Skeletal muscle satellite cell (primary cell): ENCODE data around the gene MMP24.

Source experiments
- H3K27me3 ChIP-seq: 2 replicates; pipeline ENCODE4 v1.7.0; 2013; ENCODE audit warnings: low read length; ENCODE audit not compliant: control insufficient read depth, insufficient read depth
- H3K36me3 ChIP-seq: 2 replicates; pipeline ENCODE4 v1.7.0; 2013; ENCODE audit warnings: mild to moderate bottlenecking, control low read depth, low read length; ENCODE audit not compliant: insufficient read depth
- H3K4me1 ChIP-seq: 2 replicates; pipeline ENCODE4 v1.7.0; 2013; ENCODE audit warnings: low read length; ENCODE audit not compliant: control insufficient read depth, insufficient read depth
- H3K4me2 ChIP-seq: 2 replicates; pipeline ENCODE4 v1.7.0; 2013; ENCODE audit warnings: mild to moderate bottlenecking, low read length
- H3K4me3 ChIP-seq: 2 replicates; pipeline ENCODE4 v1.7.0; 2013; ENCODE audit warnings: low read length
- H3K9ac ChIP-seq: 2 replicates; pipeline ENCODE4 v1.7.0; 2013; ENCODE audit warnings: mild to moderate bottlenecking, low read depth, low read length, moderate library complexity
- H3K9me3 ChIP-seq: replicated peaks from 2 replicates; pipeline ENCODE4 v1.7.0; 2013; ENCODE audit warnings: mild to moderate bottlenecking, control low read depth, low read length

Gene MMP24

DNA sequence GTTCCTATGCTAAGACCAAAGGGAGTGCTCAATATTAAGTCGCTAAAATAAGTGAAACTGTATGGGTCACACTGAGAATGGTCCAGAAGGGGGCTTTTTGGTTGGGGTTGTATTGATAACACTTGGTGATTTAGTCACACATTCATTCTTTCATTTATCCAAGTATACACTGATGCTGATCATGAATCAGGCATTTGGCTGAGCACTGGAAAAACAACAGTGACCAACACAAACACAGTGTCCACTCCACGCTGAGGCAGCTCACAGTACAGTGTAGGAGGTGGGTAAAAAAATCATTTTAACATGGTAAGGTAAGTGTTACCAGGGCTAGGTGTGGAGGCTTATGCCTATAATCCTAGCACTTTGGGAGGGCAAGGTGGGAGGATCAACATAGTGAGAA is 74.9 kb downstream of the MMP24 start:
- Histone ChIP-seq H3K27me3 (no peaks in the 10 kb centered on the region), H3K4me1 (peaks cover 63% of the 10 kb centered on the region)

DNA sequence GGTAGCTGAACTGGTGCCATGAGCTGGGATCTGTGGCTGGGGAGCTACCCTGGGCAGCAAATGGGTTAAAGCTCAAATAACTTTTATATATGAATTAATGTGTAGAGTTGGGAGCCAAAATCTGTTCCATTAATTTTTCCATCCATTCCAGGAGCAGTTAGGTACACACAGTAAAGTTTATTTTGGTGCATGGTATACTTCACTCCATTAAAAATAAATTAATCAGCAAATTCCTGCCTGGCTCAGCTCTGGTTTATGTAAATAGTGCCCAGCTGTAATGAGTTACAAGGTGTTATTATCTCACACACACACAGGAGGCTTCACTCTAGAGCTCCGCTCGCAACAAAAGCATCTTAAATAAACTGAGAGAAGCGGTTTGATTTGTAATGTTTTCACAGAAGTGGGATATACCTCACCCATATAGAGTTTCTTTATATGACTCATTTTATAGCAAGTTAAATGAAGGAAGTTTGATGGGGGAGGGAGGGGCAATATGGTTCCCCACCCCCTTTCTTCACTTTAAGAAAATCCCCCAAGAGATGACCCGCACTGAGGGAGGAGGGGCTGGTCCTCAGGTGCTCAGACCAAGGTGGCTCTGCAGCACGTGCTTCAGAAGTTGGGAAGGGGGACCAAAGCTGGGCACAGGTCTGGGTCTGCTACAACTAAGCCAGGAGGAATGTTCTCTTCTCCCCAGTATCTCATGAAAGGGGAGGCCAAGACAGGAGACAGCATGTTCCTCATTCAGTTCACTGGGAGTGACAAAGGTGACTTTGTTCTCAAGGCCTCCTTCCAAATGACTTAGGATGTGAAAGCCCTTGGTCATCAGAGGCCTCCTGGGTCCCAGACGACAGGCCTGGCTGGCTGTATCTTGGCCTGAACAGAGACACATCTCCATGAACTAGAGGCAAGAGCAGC is 76.2 kb downstream of the MMP24 start:
- Histone ChIP-seq H3K4me3 (peak overlapping the region; percentile 17), H3K27me3 (no peaks in the 10 kb centered on the region), H3K9ac (peak overlapping the region; percentile 72), H3K9me3 (no peaks in the 10 kb centered on the region), H3K4me1 (peaks cover 66% of the 10 kb centered on the region), H3K4me2 (peak overlapping the region; percentile 56), H3K36me3 (no peaks in the 10 kb centered on the region)

More for the DNA sequence above, 74.9 kb downstream of the MMP24 start:
- H3K9ac ChIP-seq: peak overlapping the region; percentile 50
- H3K36me3 ChIP-seq: no peaks in the 10 kb centered on the region
- H3K4me3 ChIP-seq: peak overlapping the region; percentile 17
- peak overlapping the region; percentile 56 for H3K4me2 ChIP-seq
- H3K9me3 ChIP-seq: no peaks in the 10 kb centered on the region

DNA sequence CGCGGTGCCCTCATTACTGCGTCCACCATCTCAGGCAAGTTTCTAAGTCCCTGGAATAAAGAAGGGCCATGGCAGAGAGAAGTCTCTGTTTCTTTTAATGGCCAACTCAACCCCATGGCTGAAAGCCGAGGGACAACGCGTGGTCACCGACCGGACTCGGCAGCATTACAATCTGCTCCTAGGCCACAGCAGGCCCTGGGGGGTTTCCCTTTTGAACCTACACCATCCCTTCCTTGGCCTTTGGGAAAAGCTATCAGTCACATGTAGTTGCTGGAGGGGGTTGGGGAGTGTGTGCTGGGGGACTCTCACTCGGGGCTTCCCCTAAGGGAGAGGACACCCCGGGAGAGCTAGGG is 76.9 kb downstream of the MMP24 start:
- Histone ChIP-seq H3K4me2 (peak overlapping the region; percentile 42), H3K4me3 (no peak overlapping the region), H3K9me3 (no peaks in the 10 kb centered on the region), H3K4me1 (peaks cover 72% of the 10 kb centered on the region), H3K9ac (peak overlapping the region; percentile 72), H3K27me3 (no peaks in the 10 kb centered on the region), H3K36me3 (no peaks in the 10 kb centered on the region)

DNA sequence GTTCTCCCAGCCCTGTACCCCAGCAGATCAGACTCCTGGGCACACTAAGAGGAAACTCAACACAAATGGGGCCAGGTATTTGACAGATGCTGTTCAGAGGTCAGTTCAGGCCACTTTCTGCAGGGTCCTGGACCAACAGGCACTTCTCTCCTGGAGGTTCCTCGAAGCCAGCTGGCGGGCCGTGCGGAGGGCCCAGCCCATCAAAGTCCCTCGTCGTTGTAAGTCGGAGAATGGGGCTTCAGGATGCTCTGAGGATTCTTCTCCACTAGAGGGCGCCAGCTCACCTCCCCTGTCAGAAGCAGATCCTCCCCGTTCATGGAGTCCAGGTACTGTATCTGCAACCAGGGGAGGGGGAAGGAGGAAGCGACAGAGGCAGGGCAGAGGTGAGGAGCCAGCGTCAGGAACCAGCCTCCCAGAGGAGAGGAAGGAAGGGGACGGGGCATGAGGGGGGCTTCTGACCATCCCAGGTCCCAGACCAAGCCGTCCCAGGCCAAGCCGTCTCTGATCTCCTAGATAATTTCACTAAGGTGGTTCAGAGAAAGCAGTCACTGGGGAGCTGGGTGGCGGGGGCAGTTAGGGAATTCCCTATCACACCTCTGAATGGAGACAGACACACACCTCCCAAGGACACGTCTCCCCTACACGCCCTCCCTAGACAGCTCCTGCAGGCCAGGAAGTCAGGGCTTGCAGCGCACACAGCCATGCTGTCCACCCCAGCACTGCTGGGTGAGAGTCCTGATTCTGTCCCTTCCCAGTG is 77.4 kb downstream of the MMP24 start:
- H3K27me3 ChIP-seq: no peaks in the 10 kb centered on the region
- H3K36me3 ChIP-seq: no peaks in the 10 kb centered on the region
- H3K4me2 ChIP-seq: peak overlapping the region; percentile 42
- H3K4me3 ChIP-seq: no peak overlapping the region
- no peaks in the 10 kb centered on the region for H3K9me3 ChIP-seq
- H3K9ac ChIP-seq: peak overlapping the region; percentile 81
- H3K4me1 ChIP-seq: peaks cover 77% of the 10 kb centered on the region

DNA sequence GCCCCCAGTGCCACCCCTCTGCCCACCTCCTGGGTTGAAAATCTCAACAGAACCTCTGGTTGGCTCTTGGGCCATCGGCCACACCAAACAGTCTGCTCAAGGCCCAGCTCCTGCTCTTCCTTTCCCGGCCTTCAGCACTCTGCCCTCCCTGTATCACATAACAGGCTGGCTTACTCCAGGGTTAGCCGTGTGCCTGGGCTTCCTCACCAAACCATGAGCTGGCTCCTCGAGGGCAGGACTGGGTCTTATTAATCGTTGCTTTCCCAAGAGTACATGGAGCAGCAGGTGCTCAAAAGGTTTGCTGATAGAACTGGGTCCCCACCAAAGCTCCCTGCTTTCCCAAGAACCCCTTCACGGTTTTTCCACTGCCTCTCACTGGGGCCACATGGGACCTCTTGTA is 78.5 kb downstream of the MMP24 start:
- Histone ChIP-seq H3K4me1 (peaks cover 88% of the 10 kb centered on the region), H3K4me3 (no peak overlapping the region), H3K36me3 (no peaks in the 10 kb centered on the region), H3K27me3 (no peaks in the 10 kb centered on the region), H3K4me2 (peak overlapping the region; percentile 29), H3K9ac (peak overlapping the region; percentile 81), H3K9me3 (no peaks in the 10 kb centered on the region)

DNA sequence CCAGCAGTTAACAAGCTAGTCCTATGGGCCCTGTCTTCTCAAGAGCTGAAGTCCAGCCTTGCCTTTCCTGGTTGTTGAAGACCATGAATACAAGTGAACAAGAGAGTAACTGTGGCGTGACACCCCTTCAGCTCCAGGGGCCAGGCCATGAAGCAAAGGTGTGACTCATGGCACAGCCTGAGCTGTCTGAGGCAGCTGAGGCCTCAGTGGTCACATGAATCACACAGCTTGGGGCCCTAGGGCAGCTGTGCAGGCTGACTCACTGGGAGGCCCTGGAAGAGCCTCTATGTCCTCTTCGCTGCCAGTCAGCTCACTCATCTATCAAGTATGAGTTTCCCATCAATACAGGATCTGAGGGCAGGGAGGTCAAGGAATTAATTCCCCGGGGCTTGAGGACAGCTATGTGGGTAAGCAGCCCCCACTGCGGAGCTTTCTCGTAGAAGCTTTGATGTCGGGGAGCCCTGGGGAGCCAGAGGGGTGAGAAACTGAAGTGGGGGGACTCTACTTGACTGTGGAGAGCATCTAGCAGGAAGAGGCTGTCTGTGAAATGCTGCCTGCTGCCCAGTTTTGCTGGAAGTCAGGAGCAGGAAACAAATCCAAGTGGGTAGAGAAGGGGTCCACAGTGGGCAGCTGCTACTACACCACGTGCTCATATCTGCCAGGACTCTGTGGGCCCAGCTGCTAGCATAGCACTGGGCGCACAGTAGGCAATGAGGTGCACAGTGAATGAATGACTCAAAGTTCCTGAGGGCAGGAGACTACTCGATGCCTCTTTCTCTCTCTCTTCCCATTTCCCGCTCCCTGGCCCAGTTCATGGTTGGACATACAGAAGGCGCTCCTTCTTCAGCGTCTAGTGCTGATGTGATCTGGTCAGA is 79.4 kb downstream of the MMP24 start:
- peak overlapping the region; percentile 59 for H3K4me2 ChIP-seq
- peak overlapping the region; percentile 37 for H3K4me3 ChIP-seq
- no peaks in the 10 kb centered on the region for H3K36me3 ChIP-seq
- H3K4me1 ChIP-seq: peaks cover 90% of the 10 kb centered on the region
- peak overlapping the region; percentile 81 for H3K9ac ChIP-seq
- no peaks in the 10 kb centered on the region for H3K27me3 ChIP-seq
- H3K9me3 ChIP-seq: no peaks in the 10 kb centered on the region

DNA sequence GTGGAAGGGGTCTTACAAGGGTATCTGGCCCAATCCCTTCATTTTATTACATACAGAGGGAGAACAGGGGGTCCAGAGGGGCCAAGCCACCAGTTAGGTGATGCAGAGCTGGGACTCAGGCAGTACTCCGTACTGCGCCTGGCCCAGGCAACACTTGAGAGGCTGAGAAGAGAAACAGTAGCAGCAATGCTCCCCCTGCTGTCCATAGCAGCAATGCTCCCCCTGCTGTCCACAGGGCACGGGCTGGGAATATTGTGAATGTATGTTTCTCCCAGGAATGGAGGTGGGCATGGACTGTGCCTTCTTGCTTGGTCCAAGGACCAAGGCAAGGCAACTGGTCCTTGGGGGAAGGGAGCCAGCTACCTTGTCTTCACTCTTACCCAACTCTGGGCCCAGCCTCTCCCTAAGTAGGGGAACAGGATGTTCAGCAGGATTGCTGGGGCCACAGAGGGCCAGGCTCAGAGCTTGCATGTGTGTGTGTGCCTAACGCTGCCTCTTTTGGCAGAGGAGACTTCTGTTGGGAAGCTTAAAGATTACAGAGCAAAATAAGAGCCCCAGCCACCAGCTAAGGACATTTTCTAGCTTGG is 80.5 kb downstream of the MMP24 start:
- peaks cover 91% of the 10 kb centered on the region for H3K4me1 ChIP-seq
- H3K9ac ChIP-seq: peak overlapping the region; percentile 80
- H3K36me3 ChIP-seq: no peaks in the 10 kb centered on the region

DNA sequence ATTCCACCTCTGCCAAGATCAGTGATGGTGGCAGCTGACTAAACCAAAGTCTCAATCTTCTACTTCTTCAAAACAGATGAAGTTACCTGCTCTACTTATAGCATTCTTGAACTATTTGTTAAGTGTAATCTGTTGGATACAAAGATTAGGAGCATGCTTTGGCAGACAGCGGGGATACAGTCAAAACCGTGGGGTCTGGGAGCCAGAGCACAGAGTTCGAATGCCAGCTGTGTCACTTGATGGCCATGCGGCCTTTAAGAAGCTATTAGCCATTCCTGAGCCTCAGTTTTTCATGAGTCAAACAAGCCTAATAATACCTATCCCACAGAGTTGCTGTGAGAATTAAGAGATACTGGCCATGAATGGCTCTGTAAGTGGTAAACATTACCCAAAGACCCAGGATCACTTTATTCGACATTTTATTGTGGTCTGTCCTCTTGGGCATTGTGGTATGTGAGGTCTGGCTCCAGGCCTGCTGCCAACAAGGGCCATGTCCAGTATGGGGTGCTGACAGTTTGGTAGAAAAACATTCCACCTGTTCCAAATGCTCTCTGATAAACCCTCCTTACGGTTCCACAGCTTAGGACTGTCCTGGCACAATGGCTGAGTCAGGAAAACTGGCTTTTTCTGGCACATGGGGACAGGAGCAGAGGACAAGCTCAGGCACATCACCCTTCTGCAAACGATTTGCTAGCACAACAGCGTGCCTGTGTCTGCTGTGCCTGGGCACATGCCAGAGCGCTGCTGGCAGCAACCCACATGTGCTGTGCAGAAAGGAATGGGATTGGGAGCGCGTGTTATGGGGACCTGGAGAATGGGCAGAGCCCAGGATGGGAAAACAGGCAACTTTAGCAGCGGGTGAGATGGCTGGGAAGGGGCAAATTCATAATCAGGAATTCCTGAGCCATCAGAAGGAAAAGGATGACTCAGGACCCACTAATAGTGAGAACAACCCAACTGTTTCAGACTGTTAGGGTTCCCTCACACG is 81.5 kb downstream of the MMP24 start:
- peaks cover 91% of the 10 kb centered on the region for H3K4me1 ChIP-seq
- no peaks in the 10 kb centered on the region for H3K27me3 ChIP-seq
- H3K36me3 ChIP-seq: no peaks in the 10 kb centered on the region
- peak overlapping the region; percentile 80 for H3K9ac ChIP-seq
- no peaks in the 10 kb centered on the region for H3K9me3 ChIP-seq
- peak overlapping the region; percentile 2 for H3K4me3 ChIP-seq
- peak overlapping the region; percentile 27 for H3K4me2 ChIP-seq

More for the DNA sequence above, 80.5 kb downstream of the MMP24 start:
- no peaks in the 10 kb centered on the region for H3K27me3 ChIP-seq
- H3K4me2 ChIP-seq: peak overlapping the region; percentile 59
- peak overlapping the region; percentile 37 for H3K4me3 ChIP-seq
- no peaks in the 10 kb centered on the region for H3K9me3 ChIP-seq

DNA sequence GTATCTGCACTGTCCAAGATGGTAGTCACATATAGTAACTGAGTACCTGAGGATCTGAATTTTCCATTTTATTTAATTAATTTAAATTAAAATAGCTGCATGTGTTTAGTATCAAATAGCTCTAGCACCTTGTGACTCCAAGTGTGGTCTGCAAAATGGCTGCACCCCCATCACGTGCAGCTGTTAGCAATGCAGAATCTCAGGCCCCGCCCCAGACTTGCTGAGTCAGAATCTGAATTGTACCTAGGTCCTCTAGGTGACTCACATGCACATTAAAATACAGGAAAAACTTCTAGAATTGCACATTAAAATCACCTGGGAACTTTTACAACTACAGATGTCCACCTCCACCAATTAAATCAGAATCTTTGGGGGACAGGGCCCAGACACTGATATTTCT is 84.9 kb downstream of the MMP24 start:
- Histone ChIP-seq H3K4me3 (no peak overlapping the region), H3K4me1 (peaks cover 81% of the 10 kb centered on the region), H3K27me3 (no peaks in the 10 kb centered on the region), H3K9me3 (no peaks in the 10 kb centered on the region), H3K36me3 (no peaks in the 10 kb centered on the region), H3K9ac (peak overlapping the region; percentile 72), H3K4me2 (no peak overlapping the region)

DNA sequence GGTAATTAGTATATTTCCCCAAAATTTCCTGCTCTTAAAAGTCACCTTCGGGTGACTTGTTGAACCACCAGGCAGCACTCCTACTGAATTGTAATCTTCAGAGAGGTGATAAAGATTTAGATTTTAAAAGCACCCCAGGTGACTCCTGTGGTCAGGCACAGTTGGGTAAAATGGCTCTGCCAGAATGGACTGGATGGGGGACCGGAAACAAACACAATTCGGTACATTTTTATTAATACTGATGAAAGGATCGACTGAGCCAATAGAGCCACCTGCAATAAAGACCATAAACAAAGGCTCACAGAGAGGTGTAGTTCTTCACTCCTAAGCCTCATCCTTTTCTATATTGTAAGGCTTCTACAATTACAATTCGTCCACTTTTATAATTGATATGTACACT is 85.3 kb downstream of the MMP24 start:
- Histone ChIP-seq H3K4me2 (peak overlapping the region; percentile 11), H3K27me3 (no peaks in the 10 kb centered on the region), H3K4me3 (no peak overlapping the region), H3K4me1 (peaks cover 77% of the 10 kb centered on the region), H3K9ac (peak overlapping the region; percentile 72), H3K36me3 (no peaks in the 10 kb centered on the region), H3K9me3 (no peaks in the 10 kb centered on the region)
